MCF 10A (cell line): ENCODE measurements around the gene CDH3. TPM values are rescaled to one million over a fixed set of nuclear protein-coding genes. Genes with fewer than 3 reads are reported as not detected.

Experiments used
- BruUV-seq: library from RNA; stranded (reverse); fragments of 400-500 nt; replicated peaks from 2 replicates; lab custom pipeline; 2021; lab: Mats Ljungman, UMichigan
- CTCF ChIA-PET: fragments of 300-600 bp; sonication (Branson Sonifier 250); formaldehyde crosslinking; extraction: SDS; loops from one replicate; lab custom pipeline; 2021; ENCODE audit warnings: antibody characterized with exemption, inconsistent platforms; lab: Yijun Ruan, JAX
- POLR2A ChIA-PET: fragments of 300-600, 350-650 bp; sonication (Branson Sonifier 250); formaldehyde crosslinking; extraction: SDS; loops from one replicate; lab custom pipeline; 2020; ENCODE audit warnings: antibody characterized with exemption, inconsistent platforms; lab: Yijun Ruan, JAX
- DNase-seq: peaks from one replicate; pipeline ENCODE4 v3.0.0-alpha.2; 2018; ENCODE audit not compliant: unreplicated experiment
- H3K27ac Mint-ChIP-seq: one replicate; pipeline ENCODE4 v1.8.0; 2022; ENCODE audit warnings: mild to moderate bottlenecking, low read depth, mixed read lengths; ENCODE audit not compliant: unreplicated experiment
- H3K27me3 Mint-ChIP-seq: one replicate; pipeline ENCODE4 v1.8.0; 2022; ENCODE audit warnings: mixed read lengths; ENCODE audit not compliant: insufficient read depth, unreplicated experiment
- H3K36me3 Mint-ChIP-seq: one replicate; pipeline ENCODE4 v1.8.0; 2022; ENCODE audit warnings: mild to moderate bottlenecking, moderate library complexity, mixed read lengths; ENCODE audit not compliant: insufficient read depth, unreplicated experiment
- H3K4me1 Mint-ChIP-seq: one replicate; pipeline ENCODE4 v1.8.0; 2022; ENCODE audit warnings: mixed read lengths; ENCODE audit not compliant: insufficient read depth, unreplicated experiment
- H3K4me3 Mint-ChIP-seq: one replicate; pipeline ENCODE4 v1.8.0; 2022; ENCODE audit warnings: mild to moderate bottlenecking, moderate library complexity, mixed read lengths; ENCODE audit not compliant: unreplicated experiment
- H3K9me3 Mint-ChIP-seq: one replicate; pipeline ENCODE4 v1.8.0; 2022; ENCODE audit warnings: mixed read lengths; ENCODE audit not compliant: unreplicated experiment
- CTCF ChIP-seq: fragments of 200-600 bp; IDR thresholded peaks from one replicate; pipeline ENCODE4 v1.8.0; 2022; ENCODE audit warnings: antibody characterized with exemption, mild to moderate bottlenecking; ENCODE audit not compliant: unreplicated experiment
- intact Hi-C: fragments of 100-400 bp; cut with micrococcal nuclease; formaldehyde crosslinking; loops from 2 replicates; pipeline ENCODE4 v1.14.1; 2022
- total RNA-seq: library from RNA; stranded (reverse); gene quantifications from 2 replicates; pipeline ENCODE4 v1.2.3, GENCODE V29; 2022

CDH3 gene
- total RNA-seq, 1 experiment from 2014 or later: 107 TPM

DNA sequence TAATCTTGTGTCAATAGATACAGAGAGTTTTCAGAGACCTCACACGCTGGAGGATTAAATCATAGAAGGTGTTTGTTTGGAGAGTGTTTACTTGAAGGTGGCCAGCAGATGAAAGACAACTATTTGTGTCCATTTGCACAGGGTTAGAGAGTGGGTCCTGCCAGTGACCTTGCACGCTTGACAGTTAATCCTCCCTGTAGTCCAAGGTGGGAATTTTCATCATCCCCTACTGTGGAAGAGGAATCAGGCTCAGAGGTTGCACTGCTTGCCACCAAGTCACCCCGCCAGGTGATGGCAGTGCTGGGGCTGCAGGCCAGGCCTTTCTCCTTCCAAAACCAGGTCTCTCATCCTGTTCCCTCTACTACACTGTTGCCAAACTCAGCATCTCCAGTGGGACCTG lies 104.3 kb downstream of the CDH3 start:
- Mint-ChIP-seq H3K9me3 (no peaks in the 10 kb centered on the region), H3K4me1 (peaks cover 10% of the 10 kb centered on the region), H3K27ac (no peak overlapping the region), H3K36me3 (peaks cover 6% of the 10 kb centered on the region), H3K4me3 (no peak overlapping the region), H3K27me3 (no peaks in the 10 kb centered on the region)
- BruUV-seq: no TSS peak
- DNase-seq: no peak
- TF ChIP-seq CTCF: no peak
- POLR2A ChIA-PET: no interaction called here
- intact Hi-C loops: no loop called here
- CTCF ChIA-PET: interaction anchor here (0.6 to 1.3 kb wide), 4 partner anchors 9 to 209 kb away, joined by 3 to 4 read pairs (median 3); no protein-coding TSS in a partner anchor

Other genes with a start within 250 kb of the CDH3 start
- gene SMPD3, start 196.8 kb upstream of the CDH3 start, total RNA-seq: 0.25 TPM in 1 of 2 replicates, not detected in the other
- gene ZFP90, start 106.0 kb upstream of the CDH3 start, total RNA-seq: 25.5 and 29.3 TPM in 2 replicates
- 37.6 and 37.7 TPM in 2 replicates for gene CDH1, start 92.0 kb downstream of the CDH3 start, total RNA-seq
- 14.6 and 21.8 TPM in 2 replicates for gene TANGO6, start 198.2 kb downstream of the CDH3 start, total RNA-seq